RWPE2 (cell line): ENCODE measurements around the gene CEP112.

Experiments used
- ATAC-seq: fragments of 200-7000 bp; cut with Tn5 transposase; 3 replicates; pipeline ENCODE4 v1.9.1; 2021; ENCODE audit warnings: low read depth
- DNase-seq: peaks from one replicate; pipeline ENCODE4 v3.0.0-alpha.2; 2020; ENCODE audit warnings: low spot score
- H3K27ac ChIP-seq: fragments of 450-650 bp; 2 replicates; pipeline ENCODE4 v1.5.1; 2017; ENCODE audit warnings: mild to moderate bottlenecking; ENCODE audit not compliant: poor library complexity, severe bottlenecking
- H3K27me3 ChIP-seq: fragments of 250-450 bp; sonication (Bioruptor Pico); 2 replicates; pipeline ENCODE4 v1.5.1; 2021; ENCODE audit warnings: mild to moderate bottlenecking, moderate library complexity; ENCODE audit not compliant: insufficient read depth, poor library complexity, severe bottlenecking
- H3K36me3 ChIP-seq: fragments of 250-450 bp; sonication (Bioruptor Pico); 2 replicates; pipeline ENCODE4 v1.5.1; 2020; ENCODE audit warnings: low read depth, mild to moderate bottlenecking, moderate library complexity
- H3K4me1 ChIP-seq: fragments of 250-450 bp; sonication (Bioruptor Pico); 2 replicates; pipeline ENCODE4 v1.5.1; 2021; ENCODE audit warnings: mild to moderate bottlenecking, moderate library complexity; ENCODE audit not compliant: insufficient read depth, poor library complexity, severe bottlenecking
- H3K4me3 ChIP-seq: fragments of 250-450 bp; sonication (Bioruptor Pico); 2 replicates; pipeline ENCODE4 v1.5.1; 2021; ENCODE audit warnings: mild to moderate bottlenecking, moderate library complexity; ENCODE audit not compliant: severe bottlenecking
- H3K9me3 ChIP-seq: fragments of 250-450 bp; sonication (Bioruptor Pico); 2 replicates; pipeline ENCODE4 v1.5.1; 2021; ENCODE audit warnings: mild to moderate bottlenecking, moderate library complexity; ENCODE audit not compliant: severe bottlenecking
- CTCF ChIP-seq: fragments of 450-650 bp; IDR thresholded peaks from one replicate; pipeline ENCODE4 v1.5.1; 2017; ENCODE audit warnings: mild to moderate bottlenecking, moderate library complexity; ENCODE audit not compliant: poor library complexity, severe bottlenecking

The CEP112 gene

GRCh38 chr17:65886315-65887245, 305.4 kb downstream of the CEP112 start:
- no peak overlapping the region for H3K4me3 ChIP-seq
- ATAC-seq (no peak), DNase-seq (no peak)
- no peaks in the 10 kb centered on the region for H3K27me3 ChIP-seq
- H3K36me3 ChIP-seq = no peaks in the 10 kb centered on the region
- no peak for TF ChIP-seq CTCF
- H3K4me1 ChIP-seq = no peaks in the 10 kb centered on the region
- H3K27ac ChIP-seq = no peak overlapping the region
- H3K9me3 ChIP-seq = no peaks in the 10 kb centered on the region

- ATAC-seq = no peak
- H3K36me3 ChIP-seq = no peaks in the 10 kb centered on the region
- no peak for DNase-seq
- H3K27me3 ChIP-seq = no peaks in the 10 kb centered on the region
- no peak for TF ChIP-seq CTCF
- no peak overlapping the region for H3K4me3 ChIP-seq
- H3K27ac ChIP-seq = no peak overlapping the region
- H3K4me1 ChIP-seq = no peaks in the 10 kb centered on the region
- H3K9me3 ChIP-seq = no peaks in the 10 kb centered on the region
Measured at GRCh38 chr17:65885541-65886312, 306.2 kb downstream of the CEP112 start.

DNA sequence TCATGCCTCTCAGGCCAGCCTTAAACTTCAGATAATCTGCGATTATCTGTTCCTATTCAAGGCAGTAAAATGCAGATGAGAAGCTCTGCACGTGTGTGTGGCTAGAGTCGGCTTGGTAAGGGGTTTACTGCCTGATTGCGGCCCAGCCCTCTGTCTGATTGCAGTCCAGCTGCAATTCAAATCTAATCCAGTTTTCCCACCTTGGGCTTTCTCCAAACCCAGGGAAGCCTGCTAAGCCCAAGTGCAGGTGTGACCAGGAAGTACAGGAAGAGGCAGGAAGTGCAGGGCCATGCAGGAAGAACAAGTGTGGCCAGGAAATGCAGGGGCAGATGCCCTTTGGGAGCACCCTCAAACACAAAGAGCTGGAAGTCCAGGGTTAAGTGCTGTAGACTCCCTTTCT, 314.9 kb downstream of the CEP112 start:
- Histone ChIP-seq H3K4me3 (no peak overlapping the region), H3K36me3 (no peaks in the 10 kb centered on the region), H3K27ac (no peak overlapping the region), H3K27me3 (no peaks in the 10 kb centered on the region), H3K4me1 (no peaks in the 10 kb centered on the region), H3K9me3 (no peaks in the 10 kb centered on the region)
- no peak for ATAC-seq
- TF ChIP-seq CTCF = no peak
- DNase-seq = no peak

DNA sequence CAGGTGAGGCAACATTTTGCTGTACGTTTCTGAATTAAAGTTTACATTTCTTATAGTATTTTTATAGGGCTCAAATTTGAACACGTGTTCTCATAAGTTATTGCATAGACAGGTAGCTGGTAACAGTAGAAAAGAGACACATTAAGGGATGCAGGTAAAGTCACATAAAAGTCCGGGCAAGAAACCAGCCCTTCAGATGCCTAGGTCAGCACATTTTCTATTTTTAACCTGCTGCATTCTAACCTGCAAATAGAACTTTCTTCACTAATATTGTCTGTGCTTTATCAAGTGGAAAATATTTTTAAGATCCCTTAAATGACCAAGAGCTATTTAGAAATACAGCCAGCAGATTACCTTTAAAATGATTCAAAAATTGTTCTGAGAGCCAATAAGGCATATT, 323.1 kb downstream of the CEP112 start:
- ATAC-seq (no peak), DNase-seq (no peak)
- no peak for TF ChIP-seq CTCF
- H3K36me3 ChIP-seq = no peaks in the 10 kb centered on the region
- no peaks in the 10 kb centered on the region for H3K27me3 ChIP-seq
- no peaks in the 10 kb centered on the region for H3K9me3 ChIP-seq
- H3K4me1 ChIP-seq = no peaks in the 10 kb centered on the region
- H3K4me3 ChIP-seq = no peak overlapping the region
- H3K27ac ChIP-seq = no peak overlapping the region
